Measurements from ENCODE around the gene SMPD3.

- TF ChIP-seq, protein P1, sequence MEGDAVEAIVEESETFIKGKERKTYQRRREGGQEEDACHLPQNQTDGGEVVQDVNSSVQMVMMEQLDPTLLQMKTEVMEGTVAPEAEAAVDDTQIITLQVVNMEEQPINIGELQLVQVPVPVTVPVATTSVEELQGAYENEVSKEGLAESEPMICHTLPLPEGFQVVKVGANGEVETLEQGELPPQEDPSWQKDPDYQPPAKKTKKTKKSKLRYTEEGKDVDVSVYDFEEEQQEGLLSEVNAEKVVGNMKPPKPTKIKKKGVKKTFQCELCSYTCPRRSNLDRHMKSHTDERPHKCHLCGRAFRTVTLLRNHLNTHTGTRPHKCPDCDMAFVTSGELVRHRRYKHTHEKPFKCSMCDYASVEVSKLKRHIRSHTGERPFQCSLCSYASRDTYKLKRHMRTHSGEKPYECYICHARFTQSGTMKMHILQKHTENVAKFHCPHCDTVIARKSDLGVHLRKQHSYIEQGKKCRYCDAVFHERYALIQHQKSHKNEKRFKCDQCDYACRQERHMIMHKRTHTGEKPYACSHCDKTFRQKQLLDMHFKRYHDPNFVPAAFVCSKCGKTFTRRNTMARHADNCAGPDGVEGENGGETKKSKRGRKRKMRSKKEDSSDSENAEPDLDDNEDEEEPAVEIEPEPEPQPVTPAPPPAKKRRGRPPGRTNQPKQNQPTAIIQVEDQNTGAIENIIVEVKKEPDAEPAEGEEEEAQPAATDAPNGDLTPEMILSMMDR (IDR thresholded peaks at IDR 0.05 in 8 of 11, conservative IDR thresholded peaks at IDR 0.05 in 3 of 11) = no peak
- TF ChIP-seq POLR2A (IDR thresholded peaks at IDR 0.05) = no peak
Observed at GRCh38 chr16:68395167-68395786, 53.0 kb downstream of the SMPD3 start.

Measured in spleen (tissue), 7 donors.